NCI-H345 (cell line): ENCODE data around the gene RAB29.

ENCODE experiments used
- DNase-seq: peaks from one replicate; lab custom pipeline; 2025; lab: John Stamatoyannopoulos, UW

Gene RAB29

DNA sequence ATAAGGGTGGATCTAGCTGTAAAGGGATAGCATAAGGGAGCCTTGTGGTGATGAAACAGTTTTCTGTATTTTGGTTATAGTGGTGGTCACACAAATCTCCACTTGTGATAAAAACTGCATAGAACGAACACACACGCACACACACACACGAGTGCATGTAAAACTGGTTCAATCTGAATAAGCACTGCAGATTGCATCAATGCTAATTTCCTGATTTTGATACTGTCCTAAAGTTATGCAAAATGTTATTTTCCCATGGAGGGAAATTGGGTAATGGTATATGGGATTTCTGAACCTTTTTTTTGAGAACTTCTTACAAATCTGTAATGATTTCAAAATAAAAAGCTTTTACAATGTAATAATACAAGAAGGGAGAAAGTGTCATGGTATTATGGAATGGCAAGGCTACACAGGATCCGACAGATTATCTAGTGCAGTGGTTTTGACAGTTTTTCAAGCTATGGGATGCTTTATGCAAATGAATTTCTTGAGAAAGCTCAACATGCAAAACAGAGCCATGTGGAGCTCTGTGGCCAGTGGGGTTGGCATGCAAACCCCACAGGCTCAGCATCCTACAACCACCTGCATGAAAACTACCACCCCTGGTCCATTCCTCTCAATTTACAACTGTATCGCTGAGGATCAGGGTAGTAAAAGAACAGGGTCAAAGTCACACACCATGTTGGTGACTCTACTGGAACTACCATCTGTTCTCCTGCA lies 18.9 kb upstream of the RAB29 start:
- no peak for DNase-seq

DNA sequence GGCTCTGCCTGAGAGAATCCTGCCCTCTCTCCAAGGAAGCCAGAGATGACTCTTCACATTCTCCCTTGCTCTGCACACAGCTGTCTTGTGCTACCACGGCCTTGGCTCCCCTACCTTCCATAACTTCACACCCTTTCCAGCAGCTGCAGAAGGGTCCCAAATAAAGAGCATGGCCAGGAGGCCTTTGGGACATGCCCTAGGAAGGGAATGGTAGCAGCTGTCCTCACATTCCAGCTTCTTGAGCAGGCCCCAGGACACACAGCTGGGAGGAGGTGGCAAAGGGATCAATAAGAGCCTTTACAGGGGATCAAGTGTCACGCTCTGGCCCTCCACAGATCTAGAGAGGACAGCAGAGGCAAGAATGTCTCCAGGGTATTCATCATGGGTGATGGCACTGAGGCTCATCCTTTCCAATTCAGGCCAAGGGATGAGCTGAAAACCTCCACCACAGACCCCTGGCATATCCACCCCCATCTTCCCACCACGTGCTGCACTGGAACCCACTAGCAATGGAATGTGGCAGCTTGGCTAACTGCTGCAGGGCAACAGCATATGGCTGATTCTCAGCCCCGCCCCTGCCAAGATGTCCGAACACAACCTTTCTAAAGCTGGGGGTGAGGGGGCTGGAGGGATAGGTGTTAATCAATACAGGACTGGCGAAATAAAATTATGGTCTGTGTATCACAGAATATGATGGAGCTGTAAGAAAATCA lies 17.8 kb upstream of the RAB29 start:
- no peak for DNase-seq

DNA sequence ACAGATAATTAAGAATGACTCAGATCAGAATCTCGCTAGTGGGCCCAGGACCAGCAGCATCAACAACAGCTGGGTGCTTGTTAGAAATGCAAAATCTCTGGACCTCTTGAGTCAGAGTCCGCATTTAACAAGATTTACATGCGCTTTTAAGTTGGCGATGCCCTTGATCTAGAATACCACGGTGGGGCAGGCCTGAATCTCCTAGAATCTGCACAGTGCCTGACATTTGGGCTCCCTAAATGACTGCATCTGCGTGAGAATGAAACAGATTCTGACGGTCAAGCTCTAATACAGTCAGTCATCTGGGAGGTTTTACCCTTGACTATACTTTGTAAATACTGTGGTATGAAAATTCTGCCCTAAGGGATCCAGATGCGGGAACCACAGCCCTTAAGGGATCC lies 17.2 kb upstream of the RAB29 start:
- no peak for DNase-seq

DNA sequence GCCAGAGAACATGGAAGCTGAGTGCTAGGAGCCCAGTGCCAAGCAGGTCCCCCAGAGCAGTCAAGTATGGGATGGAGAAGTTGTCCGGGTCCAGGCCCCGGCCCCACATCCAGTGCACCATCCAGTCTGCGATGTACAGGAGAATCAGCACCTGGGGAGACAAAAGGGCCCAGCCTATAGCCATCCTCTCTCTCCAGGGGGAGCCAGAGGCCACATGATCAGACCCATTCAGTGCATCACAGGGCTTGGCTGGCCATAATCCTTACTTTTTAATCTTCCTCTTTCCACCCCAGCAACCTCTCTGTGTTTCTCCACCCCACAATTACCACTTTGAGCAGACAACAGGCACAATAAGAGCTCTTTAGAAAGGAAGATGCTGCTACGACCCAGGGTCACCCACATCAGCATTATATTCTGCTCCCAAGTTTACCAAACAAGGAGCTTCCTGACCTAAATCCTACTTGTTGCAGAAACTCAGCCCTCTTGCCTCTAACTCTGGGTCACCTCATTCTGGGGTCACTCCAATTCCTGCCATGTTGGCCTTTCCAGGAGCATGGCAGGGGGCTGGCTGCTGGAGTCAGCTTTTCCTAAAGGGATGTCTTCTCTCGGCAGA lies 16.4 kb upstream of the RAB29 start:
- peak; percentile 38 for DNase-seq

DNA sequence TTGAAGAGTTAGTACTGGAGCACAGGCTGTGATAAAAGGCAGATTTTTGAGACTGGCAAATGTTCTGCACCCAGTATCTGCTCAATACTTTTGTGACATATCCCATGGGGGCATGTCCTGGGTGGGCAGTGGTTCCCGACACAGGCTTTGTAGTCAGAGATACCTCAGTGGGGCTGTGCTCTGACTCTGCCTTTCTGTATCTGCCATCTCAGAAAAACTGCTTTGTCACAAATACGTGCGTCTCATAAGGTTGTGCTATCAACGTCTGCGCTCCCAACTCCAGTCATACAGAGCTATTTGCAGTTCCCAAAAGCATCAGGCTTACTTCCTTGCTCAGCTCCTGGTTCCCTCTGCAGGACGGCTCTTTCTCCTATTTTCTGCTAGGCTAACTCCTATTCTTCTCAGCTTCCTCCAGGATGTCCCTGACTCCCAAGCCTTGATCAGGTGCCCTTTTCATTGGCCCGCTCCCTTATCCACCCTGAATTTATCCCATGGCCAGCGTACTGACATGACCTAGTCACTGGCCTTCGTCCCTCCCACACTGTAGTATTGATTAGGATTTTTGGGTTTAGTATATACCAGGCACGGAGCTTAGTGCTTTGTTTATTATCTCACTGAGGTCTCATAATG lies 12.1 kb upstream of the RAB29 start:
- DNase-seq, result no peak

DNA sequence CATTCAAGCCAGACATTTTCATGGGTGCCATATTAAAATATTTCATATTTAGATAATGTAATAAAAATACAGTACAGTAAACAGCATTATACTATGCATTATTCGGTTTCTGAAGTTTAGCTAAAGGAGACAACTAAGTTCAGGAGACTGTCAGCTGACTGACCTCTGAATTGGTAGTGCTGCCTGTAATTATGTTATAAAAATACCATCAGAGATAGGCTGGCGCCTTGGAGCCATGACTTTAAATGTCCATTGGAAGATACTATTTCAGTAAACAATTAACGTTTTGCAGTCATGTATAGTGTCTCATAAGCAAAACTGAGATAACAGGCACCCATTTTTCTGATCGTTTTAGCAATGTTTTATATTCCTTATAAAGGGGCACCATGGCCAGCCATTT lies 11.3 kb upstream of the RAB29 start:
- DNase-seq, result no peak

DNA sequence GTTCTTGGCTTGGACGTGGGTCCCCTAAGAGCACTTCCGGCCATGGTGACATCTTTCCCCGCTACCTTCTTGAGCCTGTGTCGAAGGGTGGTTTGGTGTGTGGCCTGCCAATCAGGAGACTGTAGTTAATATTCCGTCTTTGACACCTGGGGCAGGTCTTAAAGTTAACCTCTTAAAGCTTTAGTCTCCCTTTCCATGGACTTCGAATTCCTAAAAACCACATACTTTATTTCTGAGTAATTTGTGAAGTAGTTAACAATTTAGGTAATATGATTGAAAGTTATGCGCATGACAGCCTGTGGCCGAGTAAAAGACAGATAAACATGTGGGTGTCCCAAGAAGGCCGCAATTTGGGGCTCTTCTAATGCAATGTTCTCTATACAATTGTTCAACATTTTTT lies 10.2 kb upstream of the RAB29 start:
- DNase-seq, result no peak

DNA sequence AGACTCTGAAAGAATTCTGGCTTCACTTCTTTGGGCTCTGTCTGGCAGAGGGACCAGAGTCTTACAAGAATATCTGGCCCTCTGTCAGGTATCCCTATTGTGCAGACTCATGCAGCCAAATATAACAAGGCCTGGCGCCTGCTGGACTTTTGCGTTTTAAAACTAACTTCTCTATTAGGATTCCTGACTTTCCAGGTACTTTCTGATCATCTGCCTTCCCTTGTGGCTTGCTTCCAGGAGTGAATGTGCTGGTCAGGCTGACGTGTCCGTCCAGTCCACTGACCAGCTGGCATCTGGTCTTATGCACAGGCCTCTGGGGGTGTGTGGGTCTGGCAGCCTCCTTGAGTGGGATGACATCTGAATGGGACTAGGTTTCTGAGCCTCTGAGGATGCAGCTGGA lies 8.6 kb upstream of the RAB29 start:
- DNase-seq, result no peak

DNA sequence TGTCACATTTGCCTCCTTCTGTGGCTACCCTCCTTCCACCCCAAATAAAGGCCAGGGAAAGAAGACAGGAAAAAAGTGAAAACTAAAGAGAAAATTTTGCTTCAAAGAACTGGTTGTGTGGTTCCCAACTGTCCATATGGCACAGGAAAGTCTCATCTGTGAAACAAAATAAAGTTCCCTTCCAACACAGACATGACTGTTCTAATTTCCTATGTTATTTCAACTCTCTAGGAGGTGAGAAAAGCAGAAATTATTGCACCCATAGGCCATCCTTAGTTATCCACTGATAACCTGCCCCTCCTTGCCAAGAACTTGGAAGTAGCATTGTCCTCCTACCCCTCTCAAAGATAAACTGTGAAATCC lies 8.1 kb upstream of the RAB29 start:
- no peak for DNase-seq

DNA sequence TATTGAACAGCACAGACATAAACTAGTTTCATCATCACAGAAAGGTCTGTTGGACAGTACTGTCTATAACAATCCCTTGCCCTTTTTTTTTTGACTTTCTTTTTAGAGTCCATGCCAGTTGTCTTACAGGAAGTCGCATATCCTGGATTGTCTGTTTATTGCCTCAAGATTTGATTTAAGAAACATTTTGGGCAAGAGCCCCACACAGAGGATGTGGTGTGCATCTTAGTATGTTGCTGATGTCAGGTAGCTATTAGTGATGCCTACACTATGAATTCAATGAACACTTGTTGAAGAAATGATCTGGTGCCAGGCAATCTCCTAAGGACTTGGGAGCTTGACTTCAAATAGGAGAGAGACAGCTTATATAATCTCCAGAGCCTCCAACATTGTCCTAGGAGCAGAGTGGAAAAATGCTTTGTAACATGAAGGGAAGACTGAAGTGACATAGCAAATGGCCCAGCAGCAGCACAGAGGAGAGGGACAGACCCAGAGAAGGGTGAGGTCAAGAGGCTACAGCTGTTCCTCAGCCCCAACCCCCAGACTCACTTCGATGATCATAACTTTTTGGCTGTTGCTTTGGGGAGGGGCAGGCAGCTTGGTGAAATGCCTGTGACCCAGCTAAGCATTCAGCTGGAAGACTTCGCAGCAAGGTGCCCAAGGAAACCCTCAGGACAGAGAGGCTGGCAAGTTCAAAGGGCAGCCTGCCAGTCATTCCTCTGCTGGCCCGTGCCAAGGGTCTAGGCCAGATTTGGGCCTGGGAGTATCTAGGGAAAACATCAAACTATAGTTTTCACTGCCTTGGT lies 7.5 kb upstream of the RAB29 start:
- no peak for DNase-seq

DNA sequence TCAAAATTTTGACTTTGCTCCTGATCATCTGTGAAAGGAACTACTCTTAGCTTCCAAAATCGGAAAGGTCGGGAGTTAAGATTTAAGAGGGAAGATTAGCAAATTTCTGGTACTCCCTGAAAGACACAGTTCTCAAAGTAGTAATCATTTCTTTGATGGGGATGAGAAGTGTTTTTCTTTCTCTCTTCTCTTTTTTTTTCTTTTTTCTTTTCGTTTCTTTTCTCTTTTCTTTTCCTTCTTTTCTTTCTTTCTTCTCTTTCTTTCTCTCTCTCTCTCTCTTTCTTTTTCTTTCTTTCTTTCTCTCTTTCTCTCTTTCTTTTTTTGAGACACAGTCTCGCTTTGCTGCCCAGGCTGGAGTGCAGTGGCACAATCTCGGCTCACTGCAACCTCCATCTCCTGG lies 5.1 kb upstream of the RAB29 start:
- DNase-seq, result no peak

DNA sequence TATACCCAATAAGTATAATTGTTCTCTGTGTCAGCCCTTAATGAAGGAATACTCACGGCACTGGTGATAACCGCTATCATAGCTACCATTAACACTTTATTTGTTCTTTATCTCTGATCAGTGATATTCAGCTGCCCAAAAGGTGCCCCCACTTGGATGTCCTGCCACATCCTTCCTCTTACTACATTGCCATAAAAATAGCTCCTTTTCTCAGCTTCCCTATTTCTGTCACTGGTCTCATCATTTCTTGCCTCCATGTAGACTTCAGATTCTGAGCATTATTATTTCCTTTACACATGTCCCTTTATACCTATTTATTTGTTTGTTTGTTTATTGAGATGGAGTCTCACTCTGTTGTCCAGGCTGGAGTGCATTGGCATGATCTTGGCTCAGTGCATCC lies 2.7 kb upstream of the RAB29 start:
- no peak for DNase-seq

DNA sequence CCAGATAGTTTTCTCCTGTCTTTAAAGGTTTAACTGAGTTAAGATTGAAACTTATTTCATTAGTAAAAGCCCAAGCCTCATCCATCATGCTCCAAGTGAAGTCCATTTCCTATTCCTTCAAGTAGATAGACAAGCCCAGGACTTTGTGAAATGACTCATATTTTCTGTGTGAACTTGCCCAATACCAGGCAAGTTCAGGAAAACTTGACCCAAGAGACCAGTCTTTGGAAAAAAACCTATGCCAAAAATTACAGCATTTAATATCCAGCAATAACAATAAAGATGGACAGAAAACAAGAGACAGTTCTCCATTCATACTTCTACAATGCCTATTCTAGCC lies 405 bp upstream of the RAB29 start:
- no peak for DNase-seq

DNA sequence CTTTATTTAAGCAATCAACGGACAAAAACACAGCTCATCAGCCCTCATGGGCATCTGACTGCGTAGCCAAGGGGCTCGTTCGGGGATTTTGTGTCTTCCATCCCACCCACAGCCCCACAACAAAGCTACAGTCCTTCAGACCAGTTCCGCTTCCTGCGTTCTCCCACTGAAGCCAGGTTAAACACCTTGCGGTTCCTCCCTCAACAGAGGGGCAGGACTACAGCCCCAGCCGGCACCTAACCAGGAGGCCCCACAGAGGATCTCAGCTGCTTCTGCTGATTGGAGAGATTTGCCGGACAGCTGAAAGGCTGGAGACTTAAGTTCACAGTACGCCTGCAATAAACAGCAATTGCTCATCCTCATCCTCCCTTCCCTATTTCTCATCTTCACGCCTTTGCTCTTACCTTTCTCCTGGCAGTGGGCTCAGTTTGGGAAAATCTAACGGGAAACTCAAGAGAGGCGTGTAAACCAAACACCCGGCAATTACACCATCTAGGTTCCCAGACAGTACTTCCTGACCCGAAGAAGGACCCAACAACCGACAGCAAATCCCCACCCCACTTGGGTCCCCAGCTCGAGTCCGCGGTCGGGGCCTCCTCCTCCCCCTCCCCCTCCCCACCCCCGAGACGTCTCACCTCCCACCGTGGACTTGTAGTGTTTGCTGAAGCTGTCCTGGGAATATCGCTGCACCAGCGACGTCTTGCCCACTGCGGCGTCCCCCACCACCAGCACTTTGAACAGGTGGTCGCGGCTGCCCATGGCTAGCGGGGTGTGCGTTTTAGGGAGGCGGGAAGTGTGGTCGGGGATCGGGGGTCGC lies 876 bp downstream of the RAB29 start:
- DNase-seq, result peak; percentile 8

DNA sequence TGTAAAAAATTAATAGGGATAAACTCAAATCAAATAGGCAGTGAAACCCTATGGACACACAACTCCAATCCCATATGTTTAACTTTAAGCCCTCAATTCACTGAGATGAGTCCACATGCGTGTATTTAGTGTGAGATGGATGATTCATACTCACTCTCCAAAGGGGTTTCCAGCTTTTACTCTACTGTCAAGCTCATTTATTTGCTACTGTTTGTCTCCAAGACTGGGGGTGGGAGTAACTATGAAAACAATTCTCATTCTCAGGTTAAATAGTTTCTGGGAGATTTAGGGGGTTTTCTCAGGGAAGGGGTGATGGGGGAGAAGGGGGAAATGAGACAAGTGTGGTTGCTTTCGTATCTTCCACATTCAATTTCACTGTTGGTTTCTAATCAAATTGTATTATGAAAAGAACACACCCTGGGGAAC lies 2.7 kb downstream of the RAB29 start:
- DNase-seq, result no peak

DNA sequence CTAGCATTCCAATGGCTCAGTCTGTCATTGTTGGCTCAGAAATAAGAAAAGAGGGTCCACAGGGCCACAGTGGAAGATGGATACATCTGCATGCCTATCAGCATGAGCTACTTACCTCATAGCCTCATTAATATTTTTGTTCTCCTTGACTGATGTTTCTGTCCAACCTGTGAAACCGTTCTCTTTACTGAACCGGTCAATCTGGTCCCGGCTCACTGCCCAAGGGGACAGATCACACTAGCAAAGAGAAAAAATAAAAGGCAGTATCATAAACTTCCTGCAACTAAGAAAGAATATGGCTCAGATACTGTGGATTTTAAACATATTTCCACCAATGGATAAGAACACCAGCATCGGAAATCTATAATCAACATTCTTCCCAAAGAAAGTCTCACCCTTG lies 4.7 kb downstream of the RAB29 start:
- no peak for DNase-seq

DNA sequence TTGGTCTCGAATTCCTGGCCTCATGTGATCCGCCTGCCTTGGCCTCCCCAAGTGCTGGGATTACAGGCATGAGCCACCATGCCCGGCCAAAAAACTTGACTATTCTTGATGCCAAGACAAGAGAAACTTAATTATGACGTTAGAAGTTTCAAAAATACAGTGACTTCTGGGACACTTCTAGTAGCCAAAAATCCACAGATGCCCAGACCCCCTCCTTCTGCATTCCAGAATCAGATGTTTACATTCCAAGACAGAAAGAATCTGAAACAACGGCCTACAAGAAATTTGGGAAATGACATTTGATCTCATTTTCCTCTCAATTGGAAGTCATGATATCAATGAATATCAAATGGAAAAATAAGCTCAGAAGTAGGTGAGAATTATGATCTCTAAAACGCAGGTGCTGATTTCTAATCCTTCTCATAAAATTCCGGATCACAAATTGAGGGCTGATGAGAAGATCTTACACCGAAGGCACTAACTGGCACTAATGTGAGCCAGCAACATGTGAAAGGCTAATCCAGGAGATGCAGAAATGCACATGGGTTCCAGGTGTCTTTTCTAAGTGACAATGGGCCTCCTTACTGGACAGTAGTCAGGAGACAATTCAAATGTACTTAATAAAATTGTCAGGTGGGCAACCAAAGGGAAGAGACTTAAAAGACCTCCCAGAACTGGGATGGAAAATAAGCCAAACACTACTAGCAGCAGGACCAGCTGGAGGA lies 5.5 kb downstream of the RAB29 start:
- no peak for DNase-seq

DNA sequence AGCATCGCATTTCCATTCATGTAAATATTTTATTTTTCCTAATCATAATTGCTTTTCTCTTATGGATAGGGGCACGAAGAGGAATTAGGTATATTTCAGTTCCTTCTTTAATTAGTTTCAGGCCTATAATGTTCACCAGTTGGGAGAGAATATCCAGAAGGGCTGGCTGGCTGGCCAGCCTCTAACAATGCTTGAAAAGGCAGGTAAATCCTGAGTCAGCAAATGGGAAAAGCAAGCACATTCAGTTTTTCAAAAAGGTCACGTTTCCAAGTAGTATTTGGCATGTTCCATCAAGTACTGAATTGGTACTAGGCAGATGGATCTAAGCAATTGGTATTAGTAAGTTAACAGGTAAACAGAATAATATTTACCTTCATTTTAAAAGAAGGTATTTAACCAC lies 8.0 kb downstream of the RAB29 start:
- DNase-seq, result no peak

DNA sequence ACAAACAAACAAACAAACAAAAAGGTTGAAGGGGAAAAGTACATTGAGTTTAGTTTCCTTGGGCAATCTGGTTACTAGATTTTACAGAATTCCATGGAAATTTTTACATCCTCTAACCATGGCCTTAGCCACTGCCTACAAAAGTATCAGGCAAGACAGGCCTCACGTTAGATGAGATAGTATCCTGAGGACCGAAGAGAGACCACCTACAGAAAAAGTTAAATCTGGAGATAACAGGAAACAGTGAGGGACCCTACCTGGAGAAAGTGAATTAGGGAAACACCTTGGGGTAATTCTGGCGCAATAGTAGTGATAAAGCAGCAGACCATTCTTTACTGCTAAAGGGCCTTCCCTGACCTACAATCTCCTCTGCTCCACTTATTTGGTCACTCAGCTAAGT lies 8.7 kb downstream of the RAB29 start:
- no peak for DNase-seq

DNA sequence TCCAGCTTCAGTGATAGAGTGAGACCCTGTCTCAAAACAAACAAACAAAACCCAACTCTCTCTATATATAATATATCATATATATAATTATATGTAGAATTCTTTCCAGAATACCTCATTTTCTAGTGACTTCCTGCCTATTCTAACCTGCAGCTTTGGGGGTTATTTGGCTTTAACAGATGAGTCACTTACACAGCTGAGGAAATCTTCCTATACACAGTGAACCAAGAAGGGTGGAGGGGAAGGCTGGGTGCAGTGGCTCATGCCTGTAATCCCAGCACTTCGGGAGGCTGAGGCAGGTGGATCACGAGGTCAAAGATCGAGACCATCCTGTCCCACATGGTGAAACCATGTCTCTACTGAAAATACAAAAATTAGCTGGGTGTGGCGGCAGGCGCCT lies 9.2 kb downstream of the RAB29 start:
- no peak for DNase-seq

DNA sequence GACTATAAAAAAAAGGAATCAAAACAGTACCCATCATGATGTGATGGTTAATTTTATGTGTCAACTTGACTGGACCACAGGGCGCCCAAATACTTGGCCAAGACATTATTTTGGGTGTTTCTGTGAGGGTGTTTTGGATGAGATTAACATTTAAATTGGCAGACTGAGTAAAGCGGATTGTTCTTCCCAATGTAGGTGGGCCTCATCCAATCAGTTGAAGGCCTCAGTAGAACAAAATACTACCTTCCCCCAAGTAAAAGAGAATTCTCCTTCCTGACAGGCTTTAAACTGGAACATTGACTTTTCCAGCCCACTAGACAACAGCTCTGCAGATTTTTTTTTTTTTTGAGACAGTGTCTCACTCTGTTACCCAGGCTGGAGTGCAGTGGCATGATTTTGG lies 10.7 kb downstream of the RAB29 start:
- no peak for DNase-seq
